ENCODE measurements around the gene RPUSD1.

DNA sequence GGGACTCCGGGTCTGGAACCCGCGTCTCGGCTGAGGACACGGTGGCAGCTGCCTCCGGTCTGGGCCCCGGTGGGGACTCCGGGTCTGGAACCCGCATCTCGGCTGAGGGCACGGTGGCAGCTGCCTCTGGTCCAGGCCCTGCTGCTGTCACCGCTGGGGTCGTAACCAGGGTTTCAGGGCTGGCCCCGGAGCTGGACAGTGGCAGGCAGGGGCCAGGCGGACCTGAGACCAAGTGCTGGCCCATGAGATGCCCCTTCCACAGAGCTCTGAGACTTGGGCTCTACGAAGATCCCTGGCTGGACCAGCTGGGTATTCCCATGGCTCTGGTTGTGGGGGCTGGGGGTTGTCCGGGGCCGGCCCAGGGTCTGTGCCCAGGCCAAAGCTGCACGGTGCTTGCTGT, 3.8 kb downstream of the RPUSD1 start:
- TF ChIP-seq, protein P1, sequence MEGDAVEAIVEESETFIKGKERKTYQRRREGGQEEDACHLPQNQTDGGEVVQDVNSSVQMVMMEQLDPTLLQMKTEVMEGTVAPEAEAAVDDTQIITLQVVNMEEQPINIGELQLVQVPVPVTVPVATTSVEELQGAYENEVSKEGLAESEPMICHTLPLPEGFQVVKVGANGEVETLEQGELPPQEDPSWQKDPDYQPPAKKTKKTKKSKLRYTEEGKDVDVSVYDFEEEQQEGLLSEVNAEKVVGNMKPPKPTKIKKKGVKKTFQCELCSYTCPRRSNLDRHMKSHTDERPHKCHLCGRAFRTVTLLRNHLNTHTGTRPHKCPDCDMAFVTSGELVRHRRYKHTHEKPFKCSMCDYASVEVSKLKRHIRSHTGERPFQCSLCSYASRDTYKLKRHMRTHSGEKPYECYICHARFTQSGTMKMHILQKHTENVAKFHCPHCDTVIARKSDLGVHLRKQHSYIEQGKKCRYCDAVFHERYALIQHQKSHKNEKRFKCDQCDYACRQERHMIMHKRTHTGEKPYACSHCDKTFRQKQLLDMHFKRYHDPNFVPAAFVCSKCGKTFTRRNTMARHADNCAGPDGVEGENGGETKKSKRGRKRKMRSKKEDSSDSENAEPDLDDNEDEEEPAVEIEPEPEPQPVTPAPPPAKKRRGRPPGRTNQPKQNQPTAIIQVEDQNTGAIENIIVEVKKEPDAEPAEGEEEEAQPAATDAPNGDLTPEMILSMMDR (IDR thresholded peaks at IDR 0.05; ENCODE audit: low read length) = no peak
- no peak for TF ChIP-seq EZH2 (IDR thresholded peaks at IDR 0.05; ENCODE audit: borderline replicate concordance, low read length)

Data from OCI-LY1 (cell line).